HPDE6-E6E7 (cell line): ENCODE data around the gene CAPN14.

Source experiments
- DNase-seq: peaks from one replicate; pipeline ENCODE4 v3.0.0; 2011; ENCODE audit warnings: missing footprints; ENCODE audit errors: extremely low spot score

Gene CAPN14

GRCh38 chr2:31241625-31242270, 24.4 kb upstream of the CAPN14 start:
- DNase-seq, result no peak

GRCh38 chr2:31240381-31241365, 23.4 kb upstream of the CAPN14 start:
- no peak for DNase-seq

- DNase-seq, result no peak
Observed at GRCh38 chr2:31239593-31240177, 22.4 kb upstream of the CAPN14 start.

- no peak for DNase-seq
Observed at GRCh38 chr2:31238906-31239592, 21.7 kb upstream of the CAPN14 start.

GRCh38 chr2:31238126-31238905, 21.0 kb upstream of the CAPN14 start:
- DNase-seq, result no peak

- no peak for DNase-seq
Observed at GRCh38 chr2:31237348-31238017, 20.2 kb upstream of the CAPN14 start.

GRCh38 chr2:31236433-31237205, 19.3 kb upstream of the CAPN14 start:
- no peak for DNase-seq

GRCh38 chr2:31235504-31235902, 18.2 kb upstream of the CAPN14 start:
- no peak for DNase-seq

GRCh38 chr2:31234683-31235503, 17.6 kb upstream of the CAPN14 start:
- DNase-seq, result no peak

GRCh38 chr2:31233741-31234682, 16.7 kb upstream of the CAPN14 start, which contains the start of gene EHD3:
TSS of gene EHD3 (plus strand) at chr2:31234152. CDS start at chr2:31234622, 470 bp downstream.
- peak; percentile 88 for DNase-seq

GRCh38 chr2:31233231-31233630, 15.9 kb upstream of the CAPN14 start:
- DNase-seq, result no peak

- DNase-seq, result no peak
Observed at GRCh38 chr2:31232586-31232985, 15.3 kb upstream of the CAPN14 start.

- DNase-seq, result no peak
Observed at GRCh38 chr2:31231571-31232302, 14.4 kb upstream of the CAPN14 start.

- DNase-seq, result no peak
Observed at GRCh38 chr2:31230751-31231150, 13.4 kb upstream of the CAPN14 start.

GRCh38 chr2:31228717-31229116, 11.4 kb upstream of the CAPN14 start:
- no peak for DNase-seq

- DNase-seq, result no peak
Observed at GRCh38 chr2:31227711-31228125, 10.4 kb upstream of the CAPN14 start.

- DNase-seq, result no peak
Observed at GRCh38 chr2:31227110-31227509, 9.8 kb upstream of the CAPN14 start.
